Gastroesophageal sphincter (tissue), 4 donors: ENCODE data around the gene BLOC1S5. TPM values are rescaled to one million over a fixed set of nuclear protein-coding genes. Genes with fewer than 3 reads are reported as not detected.

Experiments
- ATAC-seq: fragments of 150-250 bp; one replicate; pipeline ENCODE4 v1.9.1; 2016; ENCODE audit warnings: mild to moderate bottlenecking, moderate library complexity
- H3K27ac ChIP-seq, 4 donors: fragments of 200-600 bp; sonication (generic) in 3 of 4; 1 replicate in 3 of 4; 2 replicates in 1 of 4; pipeline ENCODE4 v1.5.1; 2016 to 2019
- H3K27me3 ChIP-seq: fragments of 200-600 bp; sonication (generic); one replicate; pipeline ENCODE4 v1.5.1; 2019
- H3K36me3 ChIP-seq, 2 donors: fragments of 200-600 bp; sonication (generic); one replicate each; pipeline ENCODE4 v1.5.1; 2019; ENCODE audit warnings: control low read depth in 1 of 2
- H3K4me1 ChIP-seq, 3 donors: fragments of 200-600 bp; sonication (generic); 1 replicate in 2 of 3; 2 replicates in 1 of 3; pipeline ENCODE4 v1.5.1; 2016 to 2019; ENCODE audit warnings: control low read depth in 2 of 3
- H3K4me3 ChIP-seq, 2 donors: fragments of 200-600 bp; sonication (generic); one replicate each; pipeline ENCODE4 v1.5.1; 2019; ENCODE audit warnings: mild to moderate bottlenecking in 1 of 2, moderate library complexity in 1 of 2
- H3K9me3 ChIP-seq, 3 donors: fragments of 200-600 bp; sonication (generic); one replicate each; pipeline ENCODE4 v1.5.1; 2017 to 2019; ENCODE audit warnings: control low read depth in 2 of 3
- EP300 ChIP-seq: sonication (generic); formaldehyde crosslinking; IDR thresholded peaks from one replicate; pipeline ENCODE4 v1.6.1; 2017; ENCODE audit warnings: antibody characterized with exemption, mild to moderate bottlenecking
- POLR2A ChIP-seq, 2 donors: fragments of 450-650 bp; IDR thresholded peaks; one replicate each; pipeline ENCODE4 v1.6.1; 2017; ENCODE audit warnings: antibody characterized with exemption in 2 of 2, mild to moderate bottlenecking in 2 of 2, moderate library complexity in 1 of 2
- POLR2AphosphoS5 ChIP-seq: sonication (generic); formaldehyde crosslinking; IDR thresholded peaks from one replicate; pipeline ENCODE4 v1.6.1; 2017; ENCODE audit warnings: antibody characterized with exemption
- WGBS, 2 donors: methylation state at CpG; one replicate each; pipeline ENCODE4 v1.1.5; 2018; ENCODE audit warnings: low coverage in 1 of 2; 5-methylcytosine and 5-hydroxymethylcytosine counted together
- total RNA-seq, 4 donors: library from RNA; depleted of rRNA; stranded (reverse); fragments of >200 nt; gene quantifications; one replicate each; pipeline ENCODE4 v1.1.0, GENCODE V29; 2016
- TF ChIP-seq, protein P1 (sequence below), 4 experiments: fragments of 200-600 bp in 2 of 4; fragments of 450-650 bp in 2 of 4; sonication (generic) in 1 of 4; IDR thresholded peaks; one replicate each; pipeline ENCODE4 v1.5.1; 2017 to 2019; ENCODE audit warnings: antibody characterized with exemption in 4 of 4, mild to moderate bottlenecking in 2 of 4, moderate library complexity in 2 of 4

The BLOC1S5 gene
- total RNA-seq, 4 donors from 2014 or later = 10.9 to 15.7 (median 14.8) TPM

DNA sequence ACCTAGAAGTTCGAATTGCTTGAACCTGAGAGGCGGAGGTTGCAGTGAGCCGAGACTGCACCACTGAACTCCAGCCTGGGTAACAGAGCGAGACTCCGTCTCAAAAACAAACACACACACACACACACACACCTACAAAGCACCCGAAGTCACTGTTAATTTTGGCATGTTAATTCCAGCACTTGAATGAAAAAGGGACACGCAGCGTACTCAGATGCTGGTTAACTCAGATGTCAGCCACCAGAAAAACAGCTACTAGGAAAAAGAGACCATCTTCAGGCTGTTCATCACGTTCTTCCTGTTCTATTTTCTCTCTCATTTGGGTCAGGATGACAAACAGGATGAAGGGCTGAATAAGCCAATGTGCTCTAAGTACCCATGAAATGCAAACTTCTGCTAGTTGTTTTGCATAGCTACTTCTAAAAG, 46.9 kb downstream of the BLOC1S5 start:
- Histone ChIP-seq H3K27ac (no peak overlapping the region), H3K4me3 (no peak overlapping the region), H3K27me3 (no peaks in the 10 kb centered on the region), H3K9me3 (no peaks in the 10 kb centered on the region), H3K36me3 (peaks cover 0 to 13% of the 10 kb centered on the region in 2 donors), H3K4me1 (peaks cover 0 to 6% (median 0%) of the 10 kb centered on the region in 3 donors)
- ATAC-seq = no peak
- WGBS, 2 donors = 86 to 90% methylated on average over 9 of the region's 9 CpGs
- TF ChIP-seq EP300 = no peak

- Histone ChIP-seq H3K36me3 (peaks cover 0 to 13% of the 10 kb centered on the region in 2 donors), H3K9me3 (no peaks in the 10 kb centered on the region), H3K4me1 (peaks cover 0 to 6% (median 0%) of the 10 kb centered on the region in 3 donors), H3K4me3 (no peak overlapping the region), H3K27me3 (no peaks in the 10 kb centered on the region), H3K27ac (no peak overlapping the region)
- TF ChIP-seq EP300 (no peak), POLR2A (IDR thresholded peaks at IDR 0.05) (no peak), POLR2AphosphoS5 (no peak)
- TF ChIP-seq, protein P1, sequence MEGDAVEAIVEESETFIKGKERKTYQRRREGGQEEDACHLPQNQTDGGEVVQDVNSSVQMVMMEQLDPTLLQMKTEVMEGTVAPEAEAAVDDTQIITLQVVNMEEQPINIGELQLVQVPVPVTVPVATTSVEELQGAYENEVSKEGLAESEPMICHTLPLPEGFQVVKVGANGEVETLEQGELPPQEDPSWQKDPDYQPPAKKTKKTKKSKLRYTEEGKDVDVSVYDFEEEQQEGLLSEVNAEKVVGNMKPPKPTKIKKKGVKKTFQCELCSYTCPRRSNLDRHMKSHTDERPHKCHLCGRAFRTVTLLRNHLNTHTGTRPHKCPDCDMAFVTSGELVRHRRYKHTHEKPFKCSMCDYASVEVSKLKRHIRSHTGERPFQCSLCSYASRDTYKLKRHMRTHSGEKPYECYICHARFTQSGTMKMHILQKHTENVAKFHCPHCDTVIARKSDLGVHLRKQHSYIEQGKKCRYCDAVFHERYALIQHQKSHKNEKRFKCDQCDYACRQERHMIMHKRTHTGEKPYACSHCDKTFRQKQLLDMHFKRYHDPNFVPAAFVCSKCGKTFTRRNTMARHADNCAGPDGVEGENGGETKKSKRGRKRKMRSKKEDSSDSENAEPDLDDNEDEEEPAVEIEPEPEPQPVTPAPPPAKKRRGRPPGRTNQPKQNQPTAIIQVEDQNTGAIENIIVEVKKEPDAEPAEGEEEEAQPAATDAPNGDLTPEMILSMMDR (IDR thresholded peaks at IDR 0.05) = no peak
- WGBS, 2 donors = 85 to 87% methylated on average over 3 of the region's 3 CpGs
- no peak for ATAC-seq
Observed at GRCh38 chr6:8014947-8015346, 49.2 kb downstream of the BLOC1S5 start.

DNA sequence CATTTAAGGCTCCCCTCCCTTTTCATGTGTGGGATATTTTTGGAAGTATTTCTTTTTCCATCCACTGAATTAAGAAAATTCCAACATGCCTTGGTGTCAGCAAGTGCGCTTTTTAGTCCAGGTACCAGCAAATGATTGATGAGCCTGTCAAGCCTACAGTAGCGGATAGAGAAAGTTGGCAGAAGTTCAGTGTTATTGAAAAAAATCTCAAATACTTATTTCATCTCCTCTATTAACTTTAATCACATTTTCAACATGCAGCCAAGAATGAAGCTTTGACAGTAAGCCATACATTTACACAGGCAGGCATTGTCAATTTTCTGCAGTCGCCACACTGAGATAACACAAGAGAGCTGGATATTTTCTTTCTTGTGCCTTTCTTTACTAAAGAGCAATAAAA, 50.4 kb downstream of the BLOC1S5 start:
- Histone ChIP-seq H3K4me1 (peaks cover 0 to 6% (median 0%) of the 10 kb centered on the region in 3 donors), H3K27me3 (no peaks in the 10 kb centered on the region), H3K27ac (no peak overlapping the region), H3K36me3 (peaks cover 0 to 13% of the 10 kb centered on the region in 2 donors), H3K9me3 (no peaks in the 10 kb centered on the region), H3K4me3 (no peak overlapping the region)
- TF ChIP-seq, protein P1 (IDR thresholded peaks at IDR 0.05) = no peak
- TF ChIP-seq POLR2A (IDR thresholded peaks at IDR 0.05) = no peak
- no peak for TF ChIP-seq EP300
- TF ChIP-seq POLR2AphosphoS5 = no peak
- 42 to 48% methylated on average over 3 of the region's 3 CpGs for WGBS, 2 donors
- ATAC-seq = no peak

- Histone ChIP-seq H3K4me3 (no peak overlapping the region), H3K4me1 (no peaks in the 10 kb centered on the region), H3K36me3 (no peaks in the 10 kb centered on the region), H3K27me3 (no peaks in the 10 kb centered on the region), H3K27ac (no peak overlapping the region), H3K9me3 (no peaks in the 10 kb centered on the region)
- ATAC-seq = no peak
- 100% methylated on average over 1 of the region's 1 CpG for WGBS, 2 donors
- TF ChIP-seq POLR2AphosphoS5 = no peak
- TF ChIP-seq POLR2A (IDR thresholded peaks at IDR 0.05) = no peak
- TF ChIP-seq, protein P1 (IDR thresholded peaks at IDR 0.05) = peak; percentile 10 to 50 (median 43)
- no peak for TF ChIP-seq EP300
Observed at GRCh38 chr6:8006208-8006607, 58.0 kb downstream of the BLOC1S5 start.

GRCh38 chr6:8005136-8005535, 59.1 kb downstream of the BLOC1S5 start:
- H3K36me3 ChIP-seq = no peaks in the 10 kb centered on the region
- no peaks in the 10 kb centered on the region for H3K4me1 ChIP-seq
- 60 to 79% methylated on average over 4 of the region's 4 CpGs for WGBS, 2 donors
- H3K27ac ChIP-seq = no peak overlapping the region
- no peaks in the 10 kb centered on the region for H3K9me3 ChIP-seq
- no peaks in the 10 kb centered on the region for H3K27me3 ChIP-seq
- TF ChIP-seq, protein P1 (IDR thresholded peaks at IDR 0.05) = no peak
- no peak for TF ChIP-seq EP300
- no peak for TF ChIP-seq POLR2AphosphoS5
- no peak for TF ChIP-seq POLR2A (IDR thresholded peaks at IDR 0.05)
- ATAC-seq = no peak
- H3K4me3 ChIP-seq = no peak overlapping the region
